Measurements from ENCODE around the gene LRRK1.

DNA sequence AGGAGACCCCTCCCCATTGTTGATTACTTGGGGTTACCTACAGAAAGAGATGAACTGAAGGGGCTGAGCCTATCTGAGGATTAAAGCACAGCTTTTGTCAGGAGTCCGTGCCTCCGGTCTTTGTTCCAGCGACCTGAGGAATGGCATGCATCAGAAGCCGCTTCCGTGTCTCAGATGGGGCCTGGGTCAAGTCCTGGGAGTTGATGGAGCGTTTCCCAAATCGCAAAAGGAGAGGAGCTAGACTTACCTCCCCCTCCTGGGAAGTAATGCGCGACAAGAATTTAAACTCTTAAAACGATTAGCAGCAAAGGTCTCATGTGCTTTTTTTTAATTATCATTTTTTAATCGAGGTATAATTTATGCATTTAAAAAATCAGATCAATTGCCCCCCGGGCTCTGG, 40.5 kb upstream of the LRRK1 start:
- TF ChIP-seq, protein P1, sequence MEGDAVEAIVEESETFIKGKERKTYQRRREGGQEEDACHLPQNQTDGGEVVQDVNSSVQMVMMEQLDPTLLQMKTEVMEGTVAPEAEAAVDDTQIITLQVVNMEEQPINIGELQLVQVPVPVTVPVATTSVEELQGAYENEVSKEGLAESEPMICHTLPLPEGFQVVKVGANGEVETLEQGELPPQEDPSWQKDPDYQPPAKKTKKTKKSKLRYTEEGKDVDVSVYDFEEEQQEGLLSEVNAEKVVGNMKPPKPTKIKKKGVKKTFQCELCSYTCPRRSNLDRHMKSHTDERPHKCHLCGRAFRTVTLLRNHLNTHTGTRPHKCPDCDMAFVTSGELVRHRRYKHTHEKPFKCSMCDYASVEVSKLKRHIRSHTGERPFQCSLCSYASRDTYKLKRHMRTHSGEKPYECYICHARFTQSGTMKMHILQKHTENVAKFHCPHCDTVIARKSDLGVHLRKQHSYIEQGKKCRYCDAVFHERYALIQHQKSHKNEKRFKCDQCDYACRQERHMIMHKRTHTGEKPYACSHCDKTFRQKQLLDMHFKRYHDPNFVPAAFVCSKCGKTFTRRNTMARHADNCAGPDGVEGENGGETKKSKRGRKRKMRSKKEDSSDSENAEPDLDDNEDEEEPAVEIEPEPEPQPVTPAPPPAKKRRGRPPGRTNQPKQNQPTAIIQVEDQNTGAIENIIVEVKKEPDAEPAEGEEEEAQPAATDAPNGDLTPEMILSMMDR (conservative IDR thresholded peaks at IDR 0.05 in 1 of 2, IDR thresholded peaks at IDR 0.05 in 1 of 2; ENCODE audit: extremely low read depth in 1 of 2, insufficient read depth in 1 of 2, low read depth in 1 of 2, low read length in 2 of 2): no peak
- no peak for TF ChIP-seq EZH2 (IDR thresholded peaks at IDR 0.05; ENCODE audit: borderline replicate concordance, low read length)

Data from mammary epithelial cell (primary cell).